NCI-H510A (cell line): Measurements from ENCODE around the gene RND2.

Source experiments
- DNase-seq: peaks from one replicate; lab custom pipeline; 2025; lab: John Stamatoyannopoulos, UW

RND2 gene

DNA sequence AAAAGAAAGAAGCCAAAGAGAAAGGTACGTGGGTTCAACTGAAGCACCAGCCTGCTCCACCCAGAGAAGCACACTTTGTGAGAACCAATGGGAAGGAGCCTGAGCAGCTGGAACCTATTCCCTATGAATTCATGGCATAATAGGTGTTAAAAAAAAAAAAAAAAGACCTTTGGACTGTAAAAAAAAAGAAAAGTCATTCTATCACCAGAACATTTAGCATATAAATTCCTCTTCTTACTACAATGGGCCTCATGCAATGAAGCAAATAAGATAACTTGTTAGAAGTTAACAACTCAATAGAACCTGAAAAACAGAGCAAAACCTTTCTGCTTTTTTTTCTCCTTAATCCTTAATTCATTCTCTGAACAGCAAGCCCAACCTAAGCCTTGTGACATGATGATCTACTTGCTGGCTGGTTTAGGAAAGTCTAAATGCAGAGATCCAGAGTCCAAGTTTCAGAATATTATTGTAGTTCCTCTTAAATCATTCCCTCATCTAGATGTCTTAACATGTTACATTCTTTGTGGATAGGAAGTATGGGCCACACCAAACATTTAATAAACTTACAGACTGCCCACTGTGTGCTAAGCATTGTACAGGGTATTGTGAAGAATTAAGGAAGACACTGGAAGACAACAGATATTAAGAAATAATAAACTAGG, 54.7 kb downstream of the RND2 start:
- no peak for DNase-seq
